LHCN-M2 (cell line): ENCODE results near the gene NRIP2. TPM values are rescaled to one million over a fixed set of nuclear protein-coding genes. Genes with fewer than 3 reads are reported as not detected.

Experiments
- DNase-seq: peaks from one replicate; pipeline ENCODE4 v3.0.0-alpha.2; 2012; ENCODE audit warnings: low read depth
- total RNA-seq: library from RNA; depleted of rRNA; stranded (reverse); fragments of >200 nt; gene quantifications from 2 replicates; pipeline ENCODE4 v1.2.3, GENCODE V29; 2014; rRNA removed

The NRIP2 gene
- total RNA-seq, 1 experiment from 2014 or later, result not detected

DNA sequence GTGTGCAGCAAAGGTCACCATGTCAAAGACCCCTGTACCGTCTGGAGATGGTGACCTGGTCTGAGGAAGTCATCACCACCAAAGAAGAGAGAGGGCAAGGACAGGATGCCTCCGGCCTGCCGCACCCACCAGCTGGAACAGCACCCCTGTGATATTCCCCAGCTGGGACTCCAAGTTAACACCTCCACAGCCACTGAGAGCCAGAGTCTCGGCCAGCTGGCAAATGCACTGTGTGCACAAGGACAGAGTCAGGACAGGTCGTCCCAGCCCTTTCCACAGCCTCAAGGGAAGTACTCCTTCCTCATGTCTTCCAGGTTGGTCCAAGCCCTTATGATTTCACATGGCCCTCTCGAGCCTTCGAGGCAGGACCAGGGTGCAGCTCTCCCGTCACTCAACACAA is 59.4 kb downstream of the NRIP2 start:
- no peak for DNase-seq

Other genes starting within 250 kb of the NRIP2 start
- gene FKBP4, start 40.1 kb downstream of the NRIP2 start, total RNA-seq, result 50.0 and 55.5 TPM in 2 replicates
- 13.9 and 14.6 TPM in 2 replicates for gene ITFG2, start 22.4 kb downstream of the NRIP2 start, total RNA-seq
- gene TEX52, start 22.0 kb upstream of the NRIP2 start, total RNA-seq, result not detected in 2 replicates
- 63.0 and 81.3 TPM in 2 replicates for gene FOXM1, start 42.1 kb upstream of the NRIP2 start, total RNA-seq
- 58.9 and 62.7 TPM in 2 replicates for gene RHNO1, start 42.2 kb upstream of the NRIP2 start, total RNA-seq
- 29.8 and 38.6 TPM in 2 replicates for gene TULP3, start 55.9 kb upstream of the NRIP2 start, total RNA-seq
- 31.3 and 43.6 TPM in 2 replicates for gene TEAD4, start 124.4 kb upstream of the NRIP2 start, total RNA-seq
- 19.9 and 28.7 TPM in 2 replicates for gene TSPAN9, start 242.3 kb upstream of the NRIP2 start, total RNA-seq